ENCODE data around the gene KNL1. TPM values are rescaled to one million over a fixed set of nuclear protein-coding genes. Genes with fewer than 3 reads are reported as not detected.

Gene KNL1
- total RNA-seq, 1 experiment from 2014 or later, result 19.7 TPM

- no peak overlapping the region for H3K56ac ChIP-seq (ENCODE audit: insufficient read length, low read depth, low read length)
- no peak overlapping the region for H4K8ac ChIP-seq (replicated peaks; ENCODE audit: insufficient read length, low read depth, low read length)
- no peak overlapping the region for H3K14ac ChIP-seq (ENCODE audit: insufficient read depth, low read length)
- H3K4ac ChIP-seq (ENCODE audit: low read depth, low read length), result no peak overlapping the region
- peak overlapping the region; percentile 52 for H2AFZ ChIP-seq (ENCODE audit: low read length)
- H2BK5ac ChIP-seq (ENCODE audit: insufficient read length, low read length), result no peak overlapping the region
- H3K27ac Mint-ChIP-seq, result peak overlapping the region; percentile 30 to 96 (median 82); a peak in 6 of 7 replicates
- H3K23me2 ChIP-seq (ENCODE audit: insufficient read length, low read depth, low read length, poor library complexity, severe bottlenecking), result peaks cover 3% of the 10 kb centered on the region
- WGBS (ENCODE audit: extremely low coverage, insufficient read length, low lambda C conversion rate), result no CpG with 5 or more reads among the region's 20 CpGs
- H3K9me3 Mint-ChIP-seq, result no peaks in the 10 kb centered on the region; a peak in 1 of 5 replicates
- H3K23ac ChIP-seq (ENCODE audit: insufficient read length, low read depth, low read length), result no peak overlapping the region
- H2BK12ac ChIP-seq (ENCODE audit: insufficient read length, low read depth, low read length), result no peak overlapping the region
- no peaks in the 10 kb centered on the region for H4K20me1 ChIP-seq (ENCODE audit: control insufficient read depth, insufficient read depth, insufficient read length)
- H2AK5ac ChIP-seq (ENCODE audit: insufficient read length, low read length), result no peak overlapping the region
- H3K79me1 ChIP-seq (ENCODE audit: insufficient read depth, low read depth, low read length, poor library complexity, severe bottlenecking), result no peaks in the 10 kb centered on the region
- no peaks in the 10 kb centered on the region for H3K4me1 ChIP-seq (ENCODE audit: insufficient read depth, low read length)
- no peak overlapping the region for H3K9ac ChIP-seq (ENCODE audit: extremely low read depth, insufficient read length, low read length)
- no peak overlapping the region for H2BK120ac ChIP-seq (ENCODE audit: low read depth, low read length, poor library complexity, severe bottlenecking)
- H2BK15ac ChIP-seq (ENCODE audit: low read depth, low read length), result no peak overlapping the region
- H3K4me2 ChIP-seq (ENCODE audit: insufficient read depth, insufficient read length, low read length), result no peak overlapping the region
- no peak overlapping the region for H3K27ac ChIP-seq (ENCODE audit: insufficient read length, low read depth, low read length)
- no peak overlapping the region for H2BK20ac ChIP-seq (ENCODE audit: low read depth, low read length, poor library complexity, severe bottlenecking)
- no peak overlapping the region for H4K91ac ChIP-seq (ENCODE audit: insufficient read length, low read depth, low read length)
- H3K27me3 ChIP-seq (ENCODE audit: insufficient read depth, low read length), result no peaks in the 10 kb centered on the region
- H3T11ph ChIP-seq (ENCODE audit: low read length), result no peak overlapping the region
- peaks cover 6% of the 10 kb centered on the region; the same call in 1 of the 2 replicates for H3K79me2 ChIP-seq (ENCODE audit: insufficient read depth, low read length)
- peaks cover 26 to 30% of the 10 kb centered on the region in 2 experiments for H3K4me1 Mint-ChIP-seq
- no peak for DNase-seq
- H4K5ac ChIP-seq (ENCODE audit: insufficient read length, low read depth, low read length), result no peak overlapping the region
- H3K27me3 Mint-ChIP-seq (ENCODE audit: low read depth), result peaks cover 2% of the 10 kb centered on the region; the same call in 1 of the 2 replicates
- no peaks in the 10 kb centered on the region for H3K9me3 ChIP-seq (ENCODE audit: control insufficient read depth, low read depth, low read length)
- H3K36me3 Mint-ChIP-seq (ENCODE audit: insufficient read depth in 1 of 3, low read depth in 3 of 3), result peaks cover 0 to 4% (median 0%) of the 10 kb centered on the region in 3 experiments; a peak in 2 of 7 replicates
- no peak overlapping the region for H3K18ac ChIP-seq (ENCODE audit: insufficient read length, low read depth, low read length)
- no peak for TF ChIP-seq CTCF (conservative IDR thresholded peaks at IDR 0.05)
- H3K4me3 Mint-ChIP-seq, result peak overlapping the region; percentile 91 to 95
Measured at GRCh38 chr15:40565333-40566238, 28.5 kb upstream of the KNL1 start.
